ENCODE data around the gene PWWP2B. TPM values are rescaled to one million over a fixed set of nuclear protein-coding genes. Genes with fewer than 3 reads are reported as not detected.

The PWWP2B gene
- total RNA-seq, 4 donors from 2014 or later = 45.9 to 129 (median 61.2) TPM

DNA sequence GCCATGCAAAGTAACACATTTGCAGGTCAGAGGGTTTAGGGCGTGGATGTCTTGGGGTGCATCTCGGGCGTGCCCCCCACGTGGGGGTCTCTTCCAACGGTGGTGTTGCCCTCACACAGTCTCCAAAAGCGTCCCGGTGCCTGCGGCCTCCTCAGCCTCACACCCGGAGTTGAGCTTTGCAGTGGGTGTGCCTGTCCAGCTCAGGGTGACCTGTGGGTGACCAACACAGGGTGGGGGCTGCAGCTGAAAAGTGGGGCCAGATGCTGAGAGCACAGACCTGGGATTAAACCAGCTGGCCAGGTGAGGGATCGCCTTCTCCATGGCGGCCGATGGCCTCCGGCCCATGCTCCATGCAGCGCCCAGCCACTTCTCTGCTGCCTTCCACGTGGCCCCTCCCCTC is 63.1 kb downstream of the PWWP2B start:
- Histone ChIP-seq H3K27ac (peak overlapping the region; percentile 88 to 91 (median 90)), H3K4me3 (no peak overlapping the region), H3K9me3 (no peaks in the 10 kb centered on the region), H3K36me3 (no peaks in the 10 kb centered on the region), H3K27me3 (no peaks in the 10 kb centered on the region), H3K4me1 (peaks cover 44 to 87% (median 77%) of the 10 kb centered on the region in 4 donors)
- TF ChIP-seq POLR2AphosphoS5 (IDR thresholded peaks at IDR 0.05) (no peak), EP300 (IDR thresholded peaks at IDR 0.05; ENCODE audit: low read depth) (no peak), POLR2A (IDR thresholded peaks at IDR 0.05) (no peak), CTCF (IDR thresholded peaks at IDR 0.05) (no peak)
- intact Hi-C loops (cut with DNase I; ENCODE audit: low total_unique reads) (no loop called here), in situ Hi-C loops (cut with MboI; ENCODE audit: low pct_ligation_motif_present in 1 of 4, low pct_unique_long_range_greater_than_20kb in 1 of 4, low sequenced_read_pairs in 3 of 4) (loop anchor here in 2 of 4 donors (5.0 to 25.0 kb wide), 2 partner anchors 177 to 248 kb away; no protein-coding TSS in a partner anchor)
- 82% methylated on average over 13 of the region's 15 CpGs; no CpG with 5 or more reads in 1 of the 2 donors for WGBS, 2 donors (ENCODE audit: low coverage in 1 of 2)
- no peak for DNase-seq

GRCh38 chr10:132460691-132461090 is 63.7 kb downstream of the PWWP2B start:
- H3K27me3 ChIP-seq = no peaks in the 10 kb centered on the region
- TF ChIP-seq POLR2AphosphoS5 (IDR thresholded peaks at IDR 0.05) (no peak), CTCF (IDR thresholded peaks at IDR 0.05) (no peak), POLR2A (IDR thresholded peaks at IDR 0.05) (no peak), EP300 (IDR thresholded peaks at IDR 0.05; ENCODE audit: low read depth) (no peak)

DNA sequence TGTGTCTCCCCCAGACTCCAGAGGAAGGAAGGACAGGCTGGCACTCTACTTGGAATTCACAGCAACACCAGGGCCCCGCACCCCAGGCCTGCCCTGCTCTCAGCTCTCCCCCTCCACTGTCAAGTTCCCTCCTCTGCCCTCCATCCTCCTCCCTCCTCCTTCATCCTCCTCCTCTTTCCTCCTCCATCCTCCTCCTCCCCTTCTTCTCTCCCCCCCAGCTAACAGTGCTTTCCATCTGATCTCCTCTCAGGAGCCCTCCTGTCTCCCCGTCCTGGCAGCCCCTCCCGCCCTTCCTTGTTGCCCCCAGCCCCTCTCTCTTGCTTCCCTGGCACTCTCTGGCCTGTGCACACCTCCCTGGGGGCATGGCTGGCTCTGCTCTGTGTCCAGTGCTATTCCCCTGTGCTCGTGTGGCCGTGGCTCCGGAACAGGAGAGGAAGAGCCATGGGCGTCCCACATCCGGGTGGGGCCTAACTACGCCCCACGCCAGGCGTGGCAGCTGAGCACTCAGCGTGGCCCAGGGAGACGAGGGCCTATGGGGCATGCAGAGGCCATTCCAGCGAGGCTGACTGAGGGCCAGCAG is 64.2 kb downstream of the PWWP2B start:
- TF ChIP-seq POLR2A (IDR thresholded peaks at IDR 0.05) (no peak), EP300 (IDR thresholded peaks at IDR 0.05; ENCODE audit: low read depth) (no peak), POLR2AphosphoS5 (IDR thresholded peaks at IDR 0.05) (no peak), CTCF (IDR thresholded peaks at IDR 0.05) (no peak)
- 40 to 79% methylated on average over 10 to 13 of the region's 14 CpGs for WGBS, 2 donors (ENCODE audit: low coverage in 1 of 2)
- Histone ChIP-seq H3K4me3 (no peak overlapping the region), H3K27ac (peak overlapping the region; percentile 88 to 91 (median 90)), H3K4me1 (peaks cover 51 to 87% (median 81%) of the 10 kb centered on the region in 4 donors), H3K36me3 (no peaks in the 10 kb centered on the region), H3K9me3 (no peaks in the 10 kb centered on the region), H3K27me3 (no peaks in the 10 kb centered on the region)
- intact Hi-C loops (cut with DNase I; ENCODE audit: low total_unique reads) (no loop called here), in situ Hi-C loops (cut with MboI; ENCODE audit: low pct_ligation_motif_present in 1 of 4, low pct_unique_long_range_greater_than_20kb in 1 of 4, low sequenced_read_pairs in 3 of 4) (loop anchor here in 2 of 4 donors (5.0 to 25.0 kb wide), 2 partner anchors 176 to 249 kb away; no protein-coding TSS in a partner anchor)
- no peak for DNase-seq

More at GRCh38 chr10:132460691-132461090, 63.7 kb downstream of the PWWP2B start:
- H3K36me3 ChIP-seq = no peaks in the 10 kb centered on the region
- H3K9me3 ChIP-seq = no peaks in the 10 kb centered on the region
- H3K27ac ChIP-seq = peak overlapping the region; percentile 88 to 91 (median 90)
- peaks cover 50 to 87% (median 80%) of the 10 kb centered on the region in 4 donors for H3K4me1 ChIP-seq
- intact Hi-C loops (cut with DNase I; ENCODE audit: low total_unique reads) (no loop called here), in situ Hi-C loops (cut with MboI; ENCODE audit: low pct_ligation_motif_present in 1 of 4, low pct_unique_long_range_greater_than_20kb in 1 of 4, low sequenced_read_pairs in 3 of 4) (loop anchor here in 2 of 4 donors (5.0 to 25.0 kb wide), 2 partner anchors 177 to 248 kb away; no protein-coding TSS in a partner anchor)
- no peak overlapping the region for H3K4me3 ChIP-seq
- 86% methylated on average over 5 of the region's 5 CpGs; no CpG with 5 or more reads in 1 of the 2 donors for WGBS, 2 donors (ENCODE audit: low coverage in 1 of 2)
- no peak for DNase-seq

DNA sequence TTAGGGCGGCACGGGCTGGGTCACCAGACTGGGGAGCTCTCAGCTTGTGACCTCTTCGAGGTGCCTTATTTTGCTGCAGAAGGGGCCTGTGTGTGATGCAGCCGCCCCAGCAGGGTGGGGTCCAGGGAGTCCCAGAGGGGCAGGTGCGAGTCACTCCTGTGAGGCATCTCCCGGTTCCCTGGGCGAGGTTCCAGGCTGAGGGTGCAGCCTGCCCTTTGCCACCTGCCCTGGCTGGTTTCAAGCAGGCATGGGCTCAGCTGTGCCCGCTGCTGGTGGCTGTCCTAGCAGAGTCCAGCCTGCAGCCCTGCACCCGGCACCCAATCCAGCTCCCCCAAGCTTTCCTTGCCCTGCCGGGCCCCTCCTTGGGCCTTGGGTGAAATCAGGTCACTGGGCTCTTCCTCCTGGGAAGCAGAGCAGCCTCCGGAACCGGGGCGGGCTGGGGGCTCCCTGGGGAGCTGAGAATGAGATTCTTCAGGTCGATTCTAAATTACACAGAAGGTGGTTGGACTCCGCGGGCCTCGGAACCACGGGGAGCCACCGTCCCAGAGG is 64.8 kb downstream of the PWWP2B start:
- intact Hi-C loops (cut with DNase I; ENCODE audit: low total_unique reads) = no loop called here

More for the DNA sequence above, 64.8 kb downstream of the PWWP2B start:
- Histone ChIP-seq H3K27ac (peak overlapping the region; percentile 88 to 91 (median 90)), H3K9me3 (no peaks in the 10 kb centered on the region), H3K27me3 (no peaks in the 10 kb centered on the region), H3K4me1 (peaks cover 51 to 88% (median 81%) of the 10 kb centered on the region in 4 donors), H3K36me3 (no peaks in the 10 kb centered on the region), H3K4me3 (no peak overlapping the region)
- WGBS, 2 donors (ENCODE audit: low coverage in 1 of 2) = 42% methylated on average over 19 of the region's 19 CpGs; no CpG with 5 or more reads in 1 of the 2 donors
- DNase-seq = peak; percentile 93
- in situ Hi-C loops (cut with MboI; ENCODE audit: low pct_ligation_motif_present in 1 of 4, low pct_unique_long_range_greater_than_20kb in 1 of 4, low sequenced_read_pairs in 3 of 4) = loop anchor here in 2 of 4 donors (5.0 to 25.0 kb wide), 2 partner anchors 176 to 249 kb away; no protein-coding TSS in a partner anchor
- TF ChIP-seq EP300 (IDR thresholded peaks at IDR 0.05; ENCODE audit: low read depth) (no peak), POLR2AphosphoS5 (IDR thresholded peaks at IDR 0.05) (peak; percentile 31 to 79 (median 76)), POLR2A (IDR thresholded peaks at IDR 0.05) (peak; percentile 73), CTCF (IDR thresholded peaks at IDR 0.05) (peak in 1 of 5 experiments; percentile 28)
